ENCODE measurements around the gene GPX3. TPM values are rescaled to one million over a fixed set of nuclear protein-coding genes. Genes with fewer than 3 reads are reported as not detected.
A peak's percentile ranks its signal among the peaks of the same experiment; 100 is the strongest.

The GPX3 gene
- total RNA-seq, 4 donors from 2014 or later = 252 to 758 (median 352) TPM

GRCh38 chr5:151001436-151001835 is 19.0 kb upstream of the GPX3 start:
- Histone ChIP-seq H3K4me3 (no peak overlapping the region), H3K36me3 (no peaks in the 10 kb centered on the region), H3K27me3 (no peaks in the 10 kb centered on the region), H3K27ac (no peak overlapping the region), H3K9me3 (no peaks in the 10 kb centered on the region), H3K4me1 (peaks cover 11 to 27% (median 22%) of the 10 kb centered on the region in 4 donors)
- intact Hi-C loops (cut with DNase I; ENCODE audit: low total_unique reads) (loop anchor here (5.0 kb wide), 1 partner anchor 46 kb away; no protein-coding TSS in a partner anchor), in situ Hi-C loops (cut with MboI; ENCODE audit: low pct_ligation_motif_present in 1 of 4, low pct_unique_long_range_greater_than_20kb in 1 of 4, low sequenced_read_pairs in 3 of 4) (no loop called here)
- WGBS, 2 donors (ENCODE audit: low coverage in 1 of 2) = 85 to 92% methylated on average over 2 to 4 of the region's 4 CpGs
- TF ChIP-seq, protein P1, sequence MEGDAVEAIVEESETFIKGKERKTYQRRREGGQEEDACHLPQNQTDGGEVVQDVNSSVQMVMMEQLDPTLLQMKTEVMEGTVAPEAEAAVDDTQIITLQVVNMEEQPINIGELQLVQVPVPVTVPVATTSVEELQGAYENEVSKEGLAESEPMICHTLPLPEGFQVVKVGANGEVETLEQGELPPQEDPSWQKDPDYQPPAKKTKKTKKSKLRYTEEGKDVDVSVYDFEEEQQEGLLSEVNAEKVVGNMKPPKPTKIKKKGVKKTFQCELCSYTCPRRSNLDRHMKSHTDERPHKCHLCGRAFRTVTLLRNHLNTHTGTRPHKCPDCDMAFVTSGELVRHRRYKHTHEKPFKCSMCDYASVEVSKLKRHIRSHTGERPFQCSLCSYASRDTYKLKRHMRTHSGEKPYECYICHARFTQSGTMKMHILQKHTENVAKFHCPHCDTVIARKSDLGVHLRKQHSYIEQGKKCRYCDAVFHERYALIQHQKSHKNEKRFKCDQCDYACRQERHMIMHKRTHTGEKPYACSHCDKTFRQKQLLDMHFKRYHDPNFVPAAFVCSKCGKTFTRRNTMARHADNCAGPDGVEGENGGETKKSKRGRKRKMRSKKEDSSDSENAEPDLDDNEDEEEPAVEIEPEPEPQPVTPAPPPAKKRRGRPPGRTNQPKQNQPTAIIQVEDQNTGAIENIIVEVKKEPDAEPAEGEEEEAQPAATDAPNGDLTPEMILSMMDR (IDR thresholded peaks at IDR 0.05) = no peak
- no peak for TF ChIP-seq POLR2A (IDR thresholded peaks at IDR 0.05)
- no peak for TF ChIP-seq EP300 (IDR thresholded peaks at IDR 0.05; ENCODE audit: low read depth)
- TF ChIP-seq POLR2AphosphoS5 (IDR thresholded peaks at IDR 0.05) = no peak
- DNase-seq = no peak

DNA sequence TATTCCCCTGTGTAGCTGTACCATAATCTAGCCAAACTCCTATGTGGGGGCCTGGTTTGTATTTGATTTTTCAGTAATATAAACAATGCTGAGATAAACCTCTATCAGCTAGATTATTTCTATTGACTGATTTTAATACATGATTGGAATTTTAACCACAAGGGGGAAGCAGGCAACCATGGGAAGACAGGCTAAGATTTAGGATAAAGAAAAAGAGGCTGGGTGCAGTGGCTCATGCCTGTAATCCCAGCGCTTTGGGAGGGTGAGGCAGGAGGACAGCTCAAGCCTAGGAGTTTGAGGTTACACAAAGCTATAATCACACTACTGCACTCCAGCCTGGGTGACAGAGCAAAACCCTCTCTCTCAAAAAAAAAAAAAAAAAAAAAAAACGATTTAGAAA is 18.1 kb upstream of the GPX3 start:
- Histone ChIP-seq H3K4me1 (peaks cover 19 to 35% (median 30%) of the 10 kb centered on the region in 4 donors), H3K27ac (no peak overlapping the region), H3K36me3 (no peaks in the 10 kb centered on the region), H3K4me3 (no peak overlapping the region), H3K27me3 (no peaks in the 10 kb centered on the region), H3K9me3 (no peaks in the 10 kb centered on the region)
- WGBS, 2 donors (ENCODE audit: low coverage in 1 of 2) = 14 to 40% methylated on average over 1 to 2 of the region's 2 CpGs
- no peak for DNase-seq
- in situ Hi-C loops (cut with MboI; ENCODE audit: low pct_ligation_motif_present in 1 of 4, low pct_unique_long_range_greater_than_20kb in 1 of 4, low sequenced_read_pairs in 3 of 4) (no loop called here), intact Hi-C loops (cut with DNase I; ENCODE audit: low total_unique reads) (loop anchor here (5.0 kb wide), 1 partner anchor 45 kb away; no protein-coding TSS in a partner anchor)
- TF ChIP-seq POLR2AphosphoS5 (IDR thresholded peaks at IDR 0.05) (no peak), POLR2A (IDR thresholded peaks at IDR 0.05) (no peak), EP300 (IDR thresholded peaks at IDR 0.05; ENCODE audit: low read depth) (no peak)
- TF ChIP-seq, protein P1 (IDR thresholded peaks at IDR 0.05) = peak; percentile 36 to 60 (median 48)

DNA sequence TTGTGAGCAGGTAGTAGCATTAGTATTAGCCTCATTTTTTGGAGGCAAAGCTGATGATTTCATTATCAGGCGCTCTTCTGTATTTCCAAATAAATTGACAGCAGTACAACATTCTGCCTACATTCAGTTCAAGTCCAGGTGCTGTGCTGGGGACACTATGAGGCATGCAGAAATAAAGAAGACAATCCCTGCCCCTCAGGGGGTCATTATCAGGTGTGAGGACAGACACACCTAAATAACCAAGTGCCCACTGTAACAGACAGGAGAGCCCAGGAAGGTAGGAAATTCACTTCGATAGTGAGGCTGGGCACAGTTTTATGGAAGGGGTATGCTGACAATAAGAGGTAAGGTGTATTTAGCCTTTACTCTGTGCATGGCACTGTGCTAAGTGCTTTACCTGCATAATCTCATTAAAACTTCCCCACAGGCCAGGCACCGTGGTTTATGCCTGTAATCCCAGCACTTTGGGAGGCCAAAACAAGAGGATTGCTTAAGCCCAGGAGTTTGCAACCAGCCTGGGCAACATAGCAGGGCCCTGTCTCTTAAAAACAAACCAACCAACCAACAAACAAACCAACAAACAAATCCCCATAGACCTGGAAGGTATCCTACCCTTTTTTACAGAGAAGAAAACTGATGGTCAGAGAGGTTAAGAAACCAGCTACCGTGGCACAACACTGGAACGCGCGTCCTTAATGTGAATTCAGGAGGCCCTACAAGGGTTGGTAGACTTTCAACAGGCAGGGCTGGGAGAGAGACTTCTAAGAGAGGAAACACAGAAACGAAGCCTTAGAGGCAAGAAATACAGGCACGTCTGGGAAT is 17.5 kb upstream of the GPX3 start:
- no peak for DNase-seq
- Histone ChIP-seq H3K9me3 (no peaks in the 10 kb centered on the region), H3K27ac (peak overlapping the region in 3 of 4 donors; percentile 74 to 84 (median 78)), H3K4me1 (peaks cover 24 to 42% (median 32%) of the 10 kb centered on the region in 4 donors), H3K36me3 (no peaks in the 10 kb centered on the region), H3K27me3 (no peaks in the 10 kb centered on the region), H3K4me3 (no peak overlapping the region)
- in situ Hi-C loops (cut with MboI; ENCODE audit: low pct_ligation_motif_present in 1 of 4, low pct_unique_long_range_greater_than_20kb in 1 of 4, low sequenced_read_pairs in 3 of 4) (no loop called here), intact Hi-C loops (cut with DNase I; ENCODE audit: low total_unique reads) (loop anchor here (5.0 kb wide), 1 partner anchor 44 kb away; no protein-coding TSS in a partner anchor)
- no peak for TF ChIP-seq EP300 (IDR thresholded peaks at IDR 0.05; ENCODE audit: low read depth)
- no peak for TF ChIP-seq POLR2A (IDR thresholded peaks at IDR 0.05)
- TF ChIP-seq POLR2AphosphoS5 (IDR thresholded peaks at IDR 0.05) = no peak
- TF ChIP-seq, protein P1 (IDR thresholded peaks at IDR 0.05) = no peak
- WGBS, 2 donors (ENCODE audit: low coverage in 1 of 2) = 85 to 94% methylated on average over 6 to 9 of the region's 9 CpGs

DNA sequence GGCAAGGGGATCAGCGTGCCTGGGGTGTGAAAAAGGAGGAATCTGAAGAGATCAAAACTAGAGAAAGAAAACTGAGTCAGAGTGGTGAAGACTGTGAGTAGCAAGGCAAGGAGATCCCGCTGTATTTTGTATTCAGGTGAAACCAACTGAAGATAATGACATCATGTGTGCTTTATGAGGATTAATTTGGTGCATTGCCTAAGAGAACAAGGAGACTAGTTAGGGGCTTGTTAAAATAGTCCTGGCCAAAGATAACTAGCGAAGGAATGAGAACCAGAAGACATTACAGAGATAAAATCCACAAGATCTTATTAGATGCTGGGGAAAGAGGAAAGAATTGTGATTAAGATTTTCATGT is 16.9 kb upstream of the GPX3 start:
- Histone ChIP-seq H3K36me3 (no peaks in the 10 kb centered on the region), H3K4me1 (peaks cover 24 to 48% (median 32%) of the 10 kb centered on the region in 4 donors), H3K9me3 (no peaks in the 10 kb centered on the region), H3K27me3 (no peaks in the 10 kb centered on the region), H3K4me3 (no peak overlapping the region), H3K27ac (peak overlapping the region in 3 of 4 donors; percentile 74 to 84 (median 78))
- intact Hi-C loops (cut with DNase I; ENCODE audit: low total_unique reads) (loop anchor here (5.0 kb wide), 1 partner anchor 44 kb away; no protein-coding TSS in a partner anchor), in situ Hi-C loops (cut with MboI; ENCODE audit: low pct_ligation_motif_present in 1 of 4, low pct_unique_long_range_greater_than_20kb in 1 of 4, low sequenced_read_pairs in 3 of 4) (no loop called here)
- no peak for DNase-seq
- WGBS, 2 donors (ENCODE audit: low coverage in 1 of 2) = 84 to 96% methylated on average over 3 of the region's 3 CpGs
- TF ChIP-seq, protein P1 (IDR thresholded peaks at IDR 0.05) = no peak
- TF ChIP-seq EP300 (IDR thresholded peaks at IDR 0.05; ENCODE audit: low read depth) = no peak
- TF ChIP-seq POLR2A (IDR thresholded peaks at IDR 0.05) = no peak
- no peak for TF ChIP-seq POLR2AphosphoS5 (IDR thresholded peaks at IDR 0.05)

Measured in transverse colon (tissue), 4 donors.